ENCODE measurements around the gene GGN. TPM values are rescaled to one million over a fixed set of nuclear protein-coding genes. Genes with fewer than 3 reads are reported as not detected.

GGN gene
- polyA plus RNA-seq, 1 donor (not counting 4 experiments of a cell fraction or from before 2014, with no cell fraction given): not detected

- H3K9me1 ChIP-seq (ENCODE audit: control insufficient read depth, extremely low read depth, insufficient read depth, low read length): no peaks in the 10 kb centered on the region
- no peaks in the 10 kb centered on the region for H4K20me1 ChIP-seq (ENCODE audit: control insufficient read depth, extremely low read depth, insufficient read depth, low read length)
- no peaks in the 10 kb centered on the region for H3K79me2 ChIP-seq (ENCODE audit: control insufficient read depth, insufficient read depth, low read length)
- H3K9me3 ChIP-seq (ENCODE audit: control insufficient read depth, low read depth, low read length): no peaks in the 10 kb centered on the region
- dilution Hi-C loops (cut with MboI; ENCODE audit: extremely low pct_ligation_motif_present, low sequenced_read_pairs): no loop called here
- H3K27me3 ChIP-seq (ENCODE audit: control insufficient read depth, extremely low read depth, insufficient read depth, low read length): peaks cover 30% of the 10 kb centered on the region
- H3K9ac ChIP-seq (ENCODE audit: control insufficient read depth, extremely low read depth, insufficient read depth, low read length): no peak overlapping the region
- no peak overlapping the region for H2AFZ ChIP-seq (ENCODE audit: control insufficient read depth, low read length)
- H3K4me2 ChIP-seq (ENCODE audit: control insufficient read depth, extremely low read depth, insufficient read depth, low read depth, low read length): no peak overlapping the region
- no peak for TF ChIP-seq EZH2 (IDR thresholded peaks at IDR 0.05; ENCODE audit: low read length)
- TF ChIP-seq CTCF (optimal IDR thresholded peaks at IDR 0.05 in 1 of 3, IDR thresholded peaks at IDR 0.05 in 1 of 3, conservative IDR thresholded peaks at IDR 0.05 in 1 of 3; ENCODE audit: extremely low read depth in 1 of 3, insufficient read depth in 2 of 3, low read length in 3 of 3): no peak
- no peak for DNase-seq (ENCODE audit: low read depth, low spot score)
- no peak for FAIRE-seq
- H3K36me3 ChIP-seq (ENCODE audit: control insufficient read depth in 2 of 2, extremely low read depth in 1 of 2, insufficient read depth in 2 of 2, low read length in 2 of 2): no peaks in the 10 kb centered on the region
- H3K4me1 ChIP-seq (ENCODE audit: control insufficient read depth, extremely low read depth, insufficient read depth, low read length): peaks cover 6% of the 10 kb centered on the region
- H3K27ac ChIP-seq (ENCODE audit: control insufficient read depth, insufficient read depth, low read length): no peak overlapping the region
- H3K4me3 ChIP-seq (ENCODE audit: control insufficient read depth in 2 of 3, extremely low read depth in 1 of 3, insufficient read depth in 2 of 3, low read depth in 1 of 3, low read length in 3 of 3): no peak overlapping the region
Observed at GRCh38 chr19:38359242-38360021, 28.4 kb downstream of the GGN start.

GRCh38 chr19:38358071-38358470 lies 29.8 kb downstream of the GGN start:
- no peak overlapping the region for H3K9ac ChIP-seq (ENCODE audit: control insufficient read depth, extremely low read depth, insufficient read depth, low read length)
- no peak for DNase-seq (ENCODE audit: low read depth, low spot score)
- no peaks in the 10 kb centered on the region for H3K36me3 ChIP-seq (ENCODE audit: control insufficient read depth in 2 of 2, extremely low read depth in 1 of 2, insufficient read depth in 2 of 2, low read length in 2 of 2)
- no peak for FAIRE-seq
- H3K4me3 ChIP-seq (ENCODE audit: control insufficient read depth in 2 of 3, extremely low read depth in 1 of 3, insufficient read depth in 2 of 3, low read depth in 1 of 3, low read length in 3 of 3): no peak overlapping the region
- no peak overlapping the region for H3K27ac ChIP-seq (ENCODE audit: control insufficient read depth, insufficient read depth, low read length)
- no peak for TF ChIP-seq CTCF (optimal IDR thresholded peaks at IDR 0.05 in 1 of 3, IDR thresholded peaks at IDR 0.05 in 1 of 3, conservative IDR thresholded peaks at IDR 0.05 in 1 of 3; ENCODE audit: extremely low read depth in 1 of 3, insufficient read depth in 2 of 3, low read length in 3 of 3)
- TF ChIP-seq EZH2 (IDR thresholded peaks at IDR 0.05; ENCODE audit: low read length): no peak
- no peaks in the 10 kb centered on the region for H3K9me1 ChIP-seq (ENCODE audit: control insufficient read depth, extremely low read depth, insufficient read depth, low read length)
- H4K20me1 ChIP-seq (ENCODE audit: control insufficient read depth, extremely low read depth, insufficient read depth, low read length): no peaks in the 10 kb centered on the region
- no peaks in the 10 kb centered on the region for H3K79me2 ChIP-seq (ENCODE audit: control insufficient read depth, insufficient read depth, low read length)
- dilution Hi-C loops (cut with MboI; ENCODE audit: extremely low pct_ligation_motif_present, low sequenced_read_pairs): no loop called here
- H3K4me1 ChIP-seq (ENCODE audit: control insufficient read depth, extremely low read depth, insufficient read depth, low read length): peaks cover 6% of the 10 kb centered on the region
- no peak overlapping the region for H3K4me2 ChIP-seq (ENCODE audit: control insufficient read depth, extremely low read depth, insufficient read depth, low read depth, low read length)
- H3K27me3 ChIP-seq (ENCODE audit: control insufficient read depth, extremely low read depth, insufficient read depth, low read length): peaks cover 30% of the 10 kb centered on the region
- no peaks in the 10 kb centered on the region for H3K9me3 ChIP-seq (ENCODE audit: control insufficient read depth, low read depth, low read length)
- no peak overlapping the region for H2AFZ ChIP-seq (ENCODE audit: control insufficient read depth, low read length)
